K562 (cell line): ENCODE measurements around the gene VCX3A.

Source experiments
- CREB1 ChIP-seq, 2 experiments: sonication (generic) in 1 of 2; formaldehyde crosslinking in 1 of 2; IDR thresholded peaks; 2 replicates each; pipeline versions ENCODE4 v1.6.1 to v1.8.0; 2012 to 2022; ENCODE audit warnings: inconsistent platforms in 1 of 2, mild to moderate bottlenecking in 1 of 2, missing genetic modification reagents in 1 of 2, moderate library complexity in 1 of 2
- ELF1 ChIP-seq: fragments of 200-800 bp; sonication (Bioruptor generic); IDR thresholded peaks from 2 replicates; pipeline ENCODE4 v1.6.1; 2016; ENCODE audit warnings: missing genetic modification characterization, missing compliant biosample characterization
- EP300 ChIP-seq: IDR thresholded peaks from 2 replicates; pipeline ENCODE4 v1.6.1; 2012; ENCODE audit warnings: low read length, improper control_type of control experiment
- GABPA ChIP-seq: fragments of 200-800 bp; sonication (Bioruptor generic); conservative IDR thresholded peaks from 2 replicates; pipeline ENCODE4 v1.6.1; 2016; ENCODE audit warnings: low read depth, missing genetic modification characterization, missing compliant biosample characterization
- NR3C1 ChIP-seq: sonication (generic); formaldehyde crosslinking; IDR thresholded peaks from 2 replicates; pipeline ENCODE4 v1.8.1; 2022; ENCODE audit warnings: missing genetic modification reagents
- POLR2A ChIP-seq: fragments of 450-650 bp; conservative IDR thresholded peaks from 2 replicates; pipeline ENCODE4 v1.6.1; 2016
- RFX5 ChIP-seq: IDR thresholded peaks from 2 replicates; pipeline ENCODE4 v1.6.1; 2011; ENCODE audit warnings: low read depth, mild to moderate bottlenecking, improper control_type of control experiment, low read length
- TF ChIP-seq, protein P1 (sequence below), 3 experiments: IDR thresholded peaks in 2 of 3; conservative IDR thresholded peaks in 1 of 3; 2 replicates each; pipeline ENCODE4 v1.5.1; 2011 to 2012; ENCODE audit warnings: low read length in 3 of 3, mild to moderate bottlenecking in 3 of 3, control low read depth in 2 of 3, improper control_type of control experiment in 1 of 3, inconsistent platforms in 1 of 3, low read depth in 1 of 3, mixed read lengths in 1 of 3, moderate library complexity in 1 of 3; ENCODE audit not compliant: insufficient read depth in 2 of 3
- TF ChIP-seq, protein P2 (sequence below): IDR thresholded peaks from 2 replicates; pipeline ENCODE4 v1.6.1; 2016; ENCODE audit warnings: missing genetic modification characterization, missing compliant biosample characterization
- TF ChIP-seq, protein P3 (sequence below): fragments of 250-450 bp; sonication (Bioruptor Pico); IDR thresholded peaks from 2 replicates; pipeline ENCODE4 v1.9.0; 2021; ENCODE audit warnings: mild to moderate bottlenecking, inconsistent platforms
- TF ChIP-seq, protein P4 (sequence below), 2 experiments: fragments of 200-800 bp in 1 of 2; sonication (Bioruptor generic) in 1 of 2; sonication (generic) in 1 of 2; formaldehyde crosslinking in 1 of 2; IDR thresholded peaks in 1 of 2; conservative IDR thresholded peaks in 1 of 2; 2 replicates each; pipeline versions ENCODE4 v1.5.0 to v1.6.1; 2016 to 2020; ENCODE audit warnings: missing compliant biosample characterization in 1 of 2, missing genetic modification characterization in 1 of 2, missing genetic modification reagents in 1 of 2

DNA sequence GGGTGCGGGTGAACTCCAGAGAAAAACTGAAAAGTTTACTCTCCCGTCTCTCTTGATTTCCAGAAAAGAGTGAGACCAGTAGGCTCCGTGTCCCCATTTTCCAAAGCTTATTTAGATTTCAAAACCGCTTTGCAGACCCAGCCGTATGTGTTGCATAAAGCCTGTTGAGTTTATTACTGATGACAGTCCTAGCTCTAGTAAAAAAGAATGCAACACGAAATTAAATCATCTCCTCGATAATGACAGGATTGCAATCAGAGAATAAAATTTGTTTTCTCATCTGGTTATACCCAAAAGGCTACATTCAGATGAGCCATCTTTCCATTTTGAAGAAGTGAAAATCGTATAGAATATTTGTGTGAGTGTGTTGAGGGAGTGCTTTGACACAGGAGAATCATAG lies 16.1 kb upstream of the VCX3A start:
- TF ChIP-seq POLR2A = no peak
- TF ChIP-seq EP300 = no peak
- TF ChIP-seq ELF1 (tag) = no peak
- no peak for TF ChIP-seq RFX5
- TF ChIP-seq, protein P1, sequence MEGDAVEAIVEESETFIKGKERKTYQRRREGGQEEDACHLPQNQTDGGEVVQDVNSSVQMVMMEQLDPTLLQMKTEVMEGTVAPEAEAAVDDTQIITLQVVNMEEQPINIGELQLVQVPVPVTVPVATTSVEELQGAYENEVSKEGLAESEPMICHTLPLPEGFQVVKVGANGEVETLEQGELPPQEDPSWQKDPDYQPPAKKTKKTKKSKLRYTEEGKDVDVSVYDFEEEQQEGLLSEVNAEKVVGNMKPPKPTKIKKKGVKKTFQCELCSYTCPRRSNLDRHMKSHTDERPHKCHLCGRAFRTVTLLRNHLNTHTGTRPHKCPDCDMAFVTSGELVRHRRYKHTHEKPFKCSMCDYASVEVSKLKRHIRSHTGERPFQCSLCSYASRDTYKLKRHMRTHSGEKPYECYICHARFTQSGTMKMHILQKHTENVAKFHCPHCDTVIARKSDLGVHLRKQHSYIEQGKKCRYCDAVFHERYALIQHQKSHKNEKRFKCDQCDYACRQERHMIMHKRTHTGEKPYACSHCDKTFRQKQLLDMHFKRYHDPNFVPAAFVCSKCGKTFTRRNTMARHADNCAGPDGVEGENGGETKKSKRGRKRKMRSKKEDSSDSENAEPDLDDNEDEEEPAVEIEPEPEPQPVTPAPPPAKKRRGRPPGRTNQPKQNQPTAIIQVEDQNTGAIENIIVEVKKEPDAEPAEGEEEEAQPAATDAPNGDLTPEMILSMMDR (IDR thresholded peaks at IDR 0.05 in 2 of 3, conservative IDR thresholded peaks at IDR 0.05 in 1 of 3; ENCODE audit: insufficient read depth in 2 of 3, low read depth in 1 of 3, low read length in 3 of 3) = no peak
- TF ChIP-seq, protein P2, sequence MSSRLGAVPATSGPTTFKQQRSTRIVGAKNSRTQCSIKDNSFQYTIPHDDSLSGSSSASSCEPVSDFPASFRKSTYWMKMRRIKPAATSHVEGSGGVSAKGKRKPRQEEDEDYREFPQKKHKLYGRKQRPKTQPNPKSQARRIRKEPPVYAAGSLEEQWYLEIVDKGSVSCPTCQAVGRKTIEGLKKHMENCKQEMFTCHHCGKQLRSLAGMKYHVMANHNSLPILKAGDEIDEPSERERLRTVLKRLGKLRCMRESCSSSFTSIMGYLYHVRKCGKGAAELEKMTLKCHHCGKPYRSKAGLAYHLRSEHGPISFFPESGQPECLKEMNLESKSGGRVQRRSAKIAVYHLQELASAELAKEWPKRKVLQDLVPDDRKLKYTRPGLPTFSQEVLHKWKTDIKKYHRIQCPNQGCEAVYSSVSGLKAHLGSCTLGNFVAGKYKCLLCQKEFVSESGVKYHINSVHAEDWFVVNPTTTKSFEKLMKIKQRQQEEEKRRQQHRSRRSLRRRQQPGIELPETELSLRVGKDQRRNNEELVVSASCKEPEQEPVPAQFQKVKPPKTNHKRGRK = no peak
- no peak for TF ChIP-seq GABPA (tag)
- TF ChIP-seq, protein P3, sequence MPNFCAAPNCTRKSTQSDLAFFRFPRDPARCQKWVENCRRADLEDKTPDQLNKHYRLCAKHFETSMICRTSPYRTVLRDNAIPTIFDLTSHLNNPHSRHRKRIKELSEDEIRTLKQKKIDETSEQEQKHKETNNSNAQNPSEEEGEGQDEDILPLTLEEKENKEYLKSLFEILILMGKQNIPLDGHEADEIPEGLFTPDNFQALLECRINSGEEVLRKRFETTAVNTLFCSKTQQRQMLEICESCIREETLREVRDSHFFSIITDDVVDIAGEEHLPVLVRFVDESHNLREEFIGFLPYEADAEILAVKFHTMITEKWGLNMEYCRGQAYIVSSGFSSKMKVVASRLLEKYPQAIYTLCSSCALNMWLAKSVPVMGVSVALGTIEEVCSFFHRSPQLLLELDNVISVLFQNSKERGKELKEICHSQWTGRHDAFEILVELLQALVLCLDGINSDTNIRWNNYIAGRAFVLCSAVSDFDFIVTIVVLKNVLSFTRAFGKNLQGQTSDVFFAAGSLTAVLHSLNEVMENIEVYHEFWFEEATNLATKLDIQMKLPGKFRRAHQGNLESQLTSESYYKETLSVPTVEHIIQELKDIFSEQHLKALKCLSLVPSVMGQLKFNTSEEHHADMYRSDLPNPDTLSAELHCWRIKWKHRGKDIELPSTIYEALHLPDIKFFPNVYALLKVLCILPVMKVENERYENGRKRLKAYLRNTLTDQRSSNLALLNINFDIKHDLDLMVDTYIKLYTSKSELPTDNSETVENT (CRISPR knock-in tag) = no peak
- no peak for TF ChIP-seq CREB1 (IDR thresholded peaks at IDR 0.05)
- no peak for TF ChIP-seq CREB1 (CRISPR knock-in tag; IDR thresholded peaks at IDR 0.05)
- no peak for TF ChIP-seq NR3C1
- TF ChIP-seq, protein P4, sequence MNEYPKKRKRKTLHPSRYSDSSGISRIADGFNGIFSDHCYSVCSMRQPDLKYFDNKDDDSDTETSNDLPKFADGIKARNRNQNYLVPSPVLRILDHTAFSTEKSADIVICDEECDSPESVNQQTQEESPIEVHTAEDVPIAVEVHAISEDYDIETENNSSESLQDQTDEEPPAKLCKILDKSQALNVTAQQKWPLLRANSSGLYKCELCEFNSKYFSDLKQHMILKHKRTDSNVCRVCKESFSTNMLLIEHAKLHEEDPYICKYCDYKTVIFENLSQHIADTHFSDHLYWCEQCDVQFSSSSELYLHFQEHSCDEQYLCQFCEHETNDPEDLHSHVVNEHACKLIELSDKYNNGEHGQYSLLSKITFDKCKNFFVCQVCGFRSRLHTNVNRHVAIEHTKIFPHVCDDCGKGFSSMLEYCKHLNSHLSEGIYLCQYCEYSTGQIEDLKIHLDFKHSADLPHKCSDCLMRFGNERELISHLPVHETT (CRISPR knock-in tag; conservative IDR thresholded peaks at IDR 0.05 in 1 of 2, IDR thresholded peaks at IDR 0.05 in 1 of 2) = no peak
